ENCODE data around the gene ITGB4.

ITGB4 gene

GRCh38 chr17:75799402-75799801 lies 78.1 kb downstream of the ITGB4 start:
- DNase-seq, result no peak

DNA sequence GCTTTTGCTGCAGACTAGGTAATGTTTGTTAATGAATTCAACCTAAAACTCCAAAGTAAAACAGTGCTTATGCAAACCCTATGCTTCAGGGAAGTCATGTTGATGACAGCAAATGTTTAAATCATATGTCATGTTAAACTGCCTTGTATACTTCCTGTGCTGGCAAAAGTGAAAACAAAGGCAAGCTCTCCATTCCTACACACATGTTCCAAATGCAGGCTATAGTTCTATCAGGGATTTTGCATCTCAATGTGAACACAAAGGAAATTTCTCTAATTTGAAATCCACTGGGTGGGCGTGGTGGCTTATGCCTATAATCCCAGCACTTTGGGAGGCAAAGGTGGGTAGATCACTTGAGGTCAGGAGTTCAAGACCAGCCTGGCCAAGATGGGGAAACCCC lies 82.6 kb downstream of the ITGB4 start:
- no peak for DNase-seq

GRCh38 chr17:75806822-75807500 lies 85.7 kb downstream of the ITGB4 start:
- DNase-seq, result no peak
